Activated CD4-positive, alpha-beta memory T cell treated with anti-CD3 and anti-CD28 coated beads, Interleukin-2, amount 10 ng/mL, durations not matched to agents 7 days and 5 days (primary cell): ENCODE data around the gene LENG9. TPM values are rescaled to one million over a fixed set of nuclear protein-coding genes. Genes with fewer than 3 reads are reported as not detected.
A peak's percentile ranks its signal among the peaks of the same experiment; 100 is the strongest.
"Not testable (repeated sequence)": the region's sequence is repeated elsewhere in the genome, so short reads cannot be mapped to it uniquely, and the experiment has no call there.

Source experiments
- CTCF ChIA-PET: fragments of 350-600 bp; sonication (Branson Sonifier 250); formaldehyde crosslinking; loops from one replicate; lab custom pipeline; 2021; ENCODE audit warnings: antibody characterized with exemption, inconsistent platforms; lab: Charles Lee
- POLR2A ChIA-PET: fragments of 350-600 bp; sonication (Branson Sonifier 250); formaldehyde crosslinking; loops from one replicate; lab custom pipeline; 2021; ENCODE audit warnings: antibody characterized with exemption; lab: Charles Lee
- DNase-seq: peaks from one replicate; pipeline ENCODE4 v3.0.0-alpha.2; 2020
- H3K27ac Mint-ChIP-seq: one replicate; pipeline ENCODE4 v1.8.0; 2021; ENCODE audit warnings: mild to moderate bottlenecking, mixed read lengths
- H3K27me3 Mint-ChIP-seq: one replicate; pipeline ENCODE4 v1.8.0; 2021; ENCODE audit warnings: mixed read lengths
- H3K36me3 Mint-ChIP-seq: one replicate; pipeline ENCODE4 v1.8.0; 2021; ENCODE audit warnings: low read depth, mixed read lengths
- H3K4me1 Mint-ChIP-seq: one replicate; pipeline ENCODE4 v1.8.0; 2021; ENCODE audit warnings: mixed read lengths
- H3K4me3 Mint-ChIP-seq: one replicate; pipeline ENCODE4 v1.8.0; 2021; ENCODE audit warnings: mild to moderate bottlenecking, mixed read lengths
- H3K9me3 Mint-ChIP-seq: one replicate; pipeline ENCODE4 v1.8.0; 2021; ENCODE audit warnings: mixed read lengths
- total RNA-seq, 2 experiments: library from RNA; stranded (reverse); gene quantifications; one replicate each; pipeline ENCODE4 v1.2.3, GENCODE V29; 2021

LENG9 gene
- total RNA-seq, result 1 to 10 TPM; 8.5 to 8.7 TPM

- Mint-ChIP-seq H3K27me3 (peaks cover 17% of the 10 kb centered on the region), H3K4me1 (peaks cover 44% of the 10 kb centered on the region), H3K9me3 (no peaks in the 10 kb centered on the region), H3K36me3 (peaks cover 29% of the 10 kb centered on the region), H3K27ac (peak within 1 kb of the TSS; percentile 95), H3K4me3 (peak within 1 kb of the TSS; percentile 83)
- DNase-seq, result peak; percentile 98
- ChIA-PET POLR2A (interaction anchor here (0.9 to 3.4 kb wide), 6 partner anchors 9 to 793 kb away, joined by 3 to 66 read pairs (median 5); partner anchors contain the start of genes CNOT3, LENG8 and RPS9), CTCF (interaction anchor here (1.0 kb wide), 1 partner anchor 14 kb away, joined by 11 read pairs; the partner anchor contains the start of gene LENG8)
Observed at GRCh38 chr19:54463531-54464043, at the start of gene LENG9. TSS of gene LENG9 (minus strand) at chr19:54463778. CDS start at chr19:54463526, 252 bp downstream.

GRCh38 chr19:54509200-54509940 lies 45.8 kb upstream of the LENG9 start:
- not testable (repeated sequence) for H3K27ac Mint-ChIP-seq, H3K4me3 Mint-ChIP-seq

GRCh38 chr19:54508487-54508886 lies 44.9 kb upstream of the LENG9 start:
- DNase-seq, POLR2A ChIA-PET, H3K9me3 Mint-ChIP-seq, H3K4me3 Mint-ChIP-seq, H3K27ac Mint-ChIP-seq, H3K36me3 Mint-ChIP-seq, CTCF ChIA-PET: not testable (repeated sequence)
- Mint-ChIP-seq H3K4me1 (peaks cover 41% of the 10 kb centered on the region), H3K27me3 (peaks cover 21% of the 10 kb centered on the region)

More at GRCh38 chr19:54509200-54509940, 45.8 kb upstream of the LENG9 start:
- DNase-seq, CTCF ChIA-PET, H3K9me3 Mint-ChIP-seq, POLR2A ChIA-PET, H3K36me3 Mint-ChIP-seq: not testable (repeated sequence)
- Mint-ChIP-seq H3K27me3 (peaks cover 20% of the 10 kb centered on the region), H3K4me1 (peaks cover 40% of the 10 kb centered on the region)

GRCh38 chr19:54507824-54508223 lies 44.2 kb upstream of the LENG9 start:
- POLR2A ChIA-PET, result no interaction called here
- H3K27me3 Mint-ChIP-seq, result peaks cover 17% of the 10 kb centered on the region
- H3K36me3 Mint-ChIP-seq, result peaks cover 3% of the 10 kb centered on the region
- CTCF ChIA-PET, result no interaction called here
- peaks cover 41% of the 10 kb centered on the region for H3K4me1 Mint-ChIP-seq
- no peak overlapping the region for H3K27ac Mint-ChIP-seq
- no peaks in the 10 kb centered on the region for H3K9me3 Mint-ChIP-seq
- H3K4me3 Mint-ChIP-seq, result no peak overlapping the region
- no peak for DNase-seq

- H3K27ac Mint-ChIP-seq, result peak overlapping the region; percentile 61
- POLR2A ChIA-PET, result interaction anchor here (1.3 kb wide), 1 partner anchor 25 kb away, joined by 3 read pairs; no protein-coding TSS in a partner anchor
- DNase-seq, CTCF ChIA-PET, H3K4me3 Mint-ChIP-seq, H3K36me3 Mint-ChIP-seq, H3K9me3 Mint-ChIP-seq: not testable (repeated sequence)
- peaks cover 16% of the 10 kb centered on the region for H3K27me3 Mint-ChIP-seq
- H3K4me1 Mint-ChIP-seq, result peaks cover 48% of the 10 kb centered on the region
Observed at GRCh38 chr19:54507038-54507717, 43.6 kb upstream of the LENG9 start.

GRCh38 chr19:54506079-54506478 lies 42.5 kb upstream of the LENG9 start:
- peak overlapping the region; percentile 61 for H3K27ac Mint-ChIP-seq
- ChIA-PET POLR2A (interaction anchor here (0.5 to 1.3 kb wide), 2 partner anchors 25 to 27 kb away, joined by 3 read pairs; no protein-coding TSS in a partner anchor), CTCF (interaction anchor here (0.7 kb wide), 1 partner anchor 20 kb away, joined by 3 read pairs; no protein-coding TSS in a partner anchor)
- no peaks in the 10 kb centered on the region for H3K9me3 Mint-ChIP-seq
- H3K4me3 Mint-ChIP-seq, result peak overlapping the region; percentile 35
- no peak for DNase-seq
- H3K36me3 Mint-ChIP-seq, result peaks cover 3% of the 10 kb centered on the region
- peaks cover 48% of the 10 kb centered on the region for H3K4me1 Mint-ChIP-seq
- peaks cover 16% of the 10 kb centered on the region for H3K27me3 Mint-ChIP-seq

- peak overlapping the region; percentile 9 for H3K4me3 Mint-ChIP-seq
- H3K9me3 Mint-ChIP-seq, H3K27ac Mint-ChIP-seq, DNase-seq, H3K36me3 Mint-ChIP-seq: not testable (repeated sequence)
- ChIA-PET POLR2A (interaction anchor here (1.3 kb wide), 1 partner anchor 27 kb away, joined by 3 read pairs; no protein-coding TSS in a partner anchor), CTCF (interaction anchor here (0.7 kb wide), 1 partner anchor 19 kb away, joined by 3 read pairs; no protein-coding TSS in a partner anchor)
- H3K4me1 Mint-ChIP-seq, result peaks cover 48% of the 10 kb centered on the region
- H3K27me3 Mint-ChIP-seq, result peaks cover 18% of the 10 kb centered on the region
Observed at GRCh38 chr19:54505542-54505941, 42.0 kb upstream of the LENG9 start.

- H3K4me3 Mint-ChIP-seq, result peak within 1 kb of the TSS; percentile 49
- H3K27ac Mint-ChIP-seq, result no peak within 1 kb of the TSS
- peak; percentile 32 for DNase-seq
Observed at GRCh38 chr19:54502518-54503048, 39.0 kb upstream of the LENG9 start, which contains the start of gene LAIR2. TSS of gene LAIR2 (plus strand) at chr19:54502831. CDS start at chr19:54502919, 88 bp downstream.

GRCh38 chr19:54498451-54498772 lies 34.8 kb upstream of the LENG9 start:
- H3K4me3 Mint-ChIP-seq, result not testable (repeated sequence)
- CTCF ChIA-PET, result interaction anchor here (1.0 kb wide), 1 partner anchor 20 kb away, joined by 3 read pairs; no protein-coding TSS in a partner anchor

More at GRCh38 chr19:54502518-54503048, 39.0 kb upstream of the LENG9 start, which contains the start of gene LAIR2:
- CTCF ChIA-PET, result interaction anchor here (0.9 kb wide), 1 partner anchor 170 kb away, joined by 3 read pairs; no protein-coding TSS in a partner anchor
- no peaks in the 10 kb centered on the region for H3K9me3 Mint-ChIP-seq
- POLR2A ChIA-PET, result no interaction called here
- peaks cover 34% of the 10 kb centered on the region for H3K27me3 Mint-ChIP-seq
- peaks cover 55% of the 10 kb centered on the region for H3K4me1 Mint-ChIP-seq
- peaks cover 3% of the 10 kb centered on the region for H3K36me3 Mint-ChIP-seq

GRCh38 chr19:54497747-54498450 lies 34.3 kb upstream of the LENG9 start:
- DNase-seq, result peak; percentile 52
- CTCF ChIA-PET, result interaction anchor here (1.1 kb wide), 1 partner anchor 17 kb away, joined by 4 read pairs; no protein-coding TSS in a partner anchor
- H3K9me3 Mint-ChIP-seq, H3K4me3 Mint-ChIP-seq, H3K27ac Mint-ChIP-seq, H3K36me3 Mint-ChIP-seq, POLR2A ChIA-PET: not testable (repeated sequence)
- Mint-ChIP-seq H3K4me1 (peaks cover 30% of the 10 kb centered on the region), H3K27me3 (peaks cover 42% of the 10 kb centered on the region)

More at GRCh38 chr19:54498451-54498772, 34.8 kb upstream of the LENG9 start:
- H3K27ac Mint-ChIP-seq, H3K9me3 Mint-ChIP-seq, DNase-seq, H3K36me3 Mint-ChIP-seq, POLR2A ChIA-PET: not testable (repeated sequence)
- peaks cover 42% of the 10 kb centered on the region for H3K27me3 Mint-ChIP-seq
- H3K4me1 Mint-ChIP-seq, result peaks cover 30% of the 10 kb centered on the region

GRCh38 chr19:54495284-54495683 lies 31.7 kb upstream of the LENG9 start:
- DNase-seq, H3K27ac Mint-ChIP-seq, POLR2A ChIA-PET, H3K36me3 Mint-ChIP-seq, H3K9me3 Mint-ChIP-seq, H3K4me3 Mint-ChIP-seq: not testable (repeated sequence)
- Mint-ChIP-seq H3K27me3 (peaks cover 43% of the 10 kb centered on the region), H3K4me1 (peaks cover 23% of the 10 kb centered on the region)
- CTCF ChIA-PET, result interaction anchor here (0.8 to 1.1 kb wide), 2 partner anchors 14 to 180 kb away, joined by 4 to 5 read pairs; no protein-coding TSS in a partner anchor
